ENCODE results near the gene C11orf65. TPM values are rescaled to one million over a fixed set of nuclear protein-coding genes. Genes with fewer than 3 reads are reported as not detected.

Gene C11orf65
- total RNA-seq, result 1 to 10 TPM in 1 of 4 donors, not detected in 3; 1.5 TPM

DNA sequence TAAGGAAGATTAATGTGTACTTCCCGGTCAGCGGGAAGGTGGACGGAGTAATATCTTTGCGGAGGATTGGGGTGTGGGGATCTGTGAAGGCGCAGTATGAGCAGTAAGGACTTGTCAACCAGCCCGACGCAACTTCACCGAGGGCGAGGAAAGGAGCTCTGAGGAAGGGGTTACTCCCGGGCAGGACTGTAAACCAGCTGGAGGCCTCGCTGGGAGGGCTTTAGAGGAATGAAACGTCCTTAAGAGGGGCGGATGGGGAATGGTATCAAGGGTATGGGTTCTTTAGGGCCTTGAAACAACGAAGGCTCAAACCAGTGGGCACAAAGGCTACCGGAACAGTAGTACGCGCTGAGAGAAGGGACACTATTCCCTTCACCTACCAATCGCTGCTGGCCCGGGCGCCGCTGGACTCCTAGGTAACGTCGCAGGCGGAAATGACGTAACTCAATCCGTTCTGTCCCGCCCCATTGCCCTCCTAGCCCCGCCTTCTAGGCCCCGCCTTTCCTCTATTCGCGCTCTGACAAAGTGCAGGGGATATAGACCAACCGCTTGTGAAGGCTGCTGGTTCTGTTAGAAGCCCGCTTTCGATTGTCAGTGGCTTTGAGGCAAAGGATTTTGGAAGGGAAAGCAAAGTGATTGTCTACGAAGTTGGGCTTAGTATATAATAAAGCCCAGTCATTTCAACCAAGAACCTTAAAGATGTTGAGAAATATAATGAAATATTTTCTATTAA, at the start of gene C11orf65:
TSS of gene C11orf65 (minus strand) at position 439 of the 733 bp plus-strand sequence. CDS start 5,970 bp downstream, outside the sequence.
- TF ChIP-seq, protein P1, sequence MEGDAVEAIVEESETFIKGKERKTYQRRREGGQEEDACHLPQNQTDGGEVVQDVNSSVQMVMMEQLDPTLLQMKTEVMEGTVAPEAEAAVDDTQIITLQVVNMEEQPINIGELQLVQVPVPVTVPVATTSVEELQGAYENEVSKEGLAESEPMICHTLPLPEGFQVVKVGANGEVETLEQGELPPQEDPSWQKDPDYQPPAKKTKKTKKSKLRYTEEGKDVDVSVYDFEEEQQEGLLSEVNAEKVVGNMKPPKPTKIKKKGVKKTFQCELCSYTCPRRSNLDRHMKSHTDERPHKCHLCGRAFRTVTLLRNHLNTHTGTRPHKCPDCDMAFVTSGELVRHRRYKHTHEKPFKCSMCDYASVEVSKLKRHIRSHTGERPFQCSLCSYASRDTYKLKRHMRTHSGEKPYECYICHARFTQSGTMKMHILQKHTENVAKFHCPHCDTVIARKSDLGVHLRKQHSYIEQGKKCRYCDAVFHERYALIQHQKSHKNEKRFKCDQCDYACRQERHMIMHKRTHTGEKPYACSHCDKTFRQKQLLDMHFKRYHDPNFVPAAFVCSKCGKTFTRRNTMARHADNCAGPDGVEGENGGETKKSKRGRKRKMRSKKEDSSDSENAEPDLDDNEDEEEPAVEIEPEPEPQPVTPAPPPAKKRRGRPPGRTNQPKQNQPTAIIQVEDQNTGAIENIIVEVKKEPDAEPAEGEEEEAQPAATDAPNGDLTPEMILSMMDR (IDR thresholded peaks at IDR 0.05; ENCODE audit: low read depth), result no peak

GRCh38 chr11:108516125-108516524, 48.8 kb upstream of the C11orf65 start:
- TF ChIP-seq, protein P1 (IDR thresholded peaks at IDR 0.05; ENCODE audit: low read depth), result no peak

DNA sequence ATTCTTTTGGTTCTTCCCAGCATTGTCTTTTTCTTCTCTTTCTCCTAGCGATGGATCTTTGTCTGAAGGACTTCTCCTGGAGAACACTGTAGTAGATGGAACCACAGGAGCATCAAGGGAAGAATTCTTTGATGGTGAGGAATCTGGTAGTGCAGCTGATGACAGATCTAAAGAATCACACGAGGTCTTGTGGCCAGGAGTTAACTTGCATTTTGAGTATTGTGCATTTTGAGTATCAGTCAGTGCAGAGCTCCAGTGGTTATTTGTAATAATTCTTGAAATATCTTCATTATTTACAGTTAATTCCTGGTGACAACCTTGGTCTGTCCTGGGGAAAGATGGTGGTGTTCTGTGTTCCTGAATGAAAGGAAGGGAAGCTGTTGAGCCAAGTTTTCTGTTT, 45.4 kb upstream of the C11orf65 start:
- TF ChIP-seq, protein P1 (IDR thresholded peaks at IDR 0.05; ENCODE audit: low read depth), result no peak

DNA sequence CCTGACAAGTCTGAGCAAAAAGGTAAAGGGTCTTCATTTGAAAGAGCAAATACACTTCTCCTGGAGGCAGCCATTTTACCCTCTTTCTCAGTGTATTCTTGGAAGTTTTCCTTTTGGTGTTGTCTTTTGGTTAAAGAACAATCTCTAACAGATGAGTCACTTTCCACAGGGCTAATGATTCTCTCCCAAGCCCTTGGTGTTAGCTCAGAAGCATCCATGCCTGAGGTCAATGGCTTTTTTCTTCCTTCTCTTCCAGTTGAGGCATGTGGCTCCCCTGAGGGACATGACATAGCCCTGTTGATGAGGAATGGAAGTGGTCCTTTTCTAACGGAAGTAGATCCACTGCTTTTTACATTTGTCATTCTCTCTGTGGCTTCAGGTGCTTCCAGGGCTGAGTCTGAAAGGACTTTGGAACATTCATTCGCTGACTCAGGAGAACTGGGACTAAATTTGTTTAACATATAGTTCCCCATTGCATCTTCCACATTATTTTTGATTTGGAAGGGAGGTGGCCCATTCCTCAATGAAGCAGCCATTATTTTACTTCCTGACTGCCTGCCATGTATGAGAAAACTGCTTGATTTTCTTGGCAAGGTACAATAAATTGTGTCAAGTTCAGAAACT, 44.6 kb upstream of the C11orf65 start:
- TF ChIP-seq, protein P1 (IDR thresholded peaks at IDR 0.05; ENCODE audit: low read depth), result no peak

DNA sequence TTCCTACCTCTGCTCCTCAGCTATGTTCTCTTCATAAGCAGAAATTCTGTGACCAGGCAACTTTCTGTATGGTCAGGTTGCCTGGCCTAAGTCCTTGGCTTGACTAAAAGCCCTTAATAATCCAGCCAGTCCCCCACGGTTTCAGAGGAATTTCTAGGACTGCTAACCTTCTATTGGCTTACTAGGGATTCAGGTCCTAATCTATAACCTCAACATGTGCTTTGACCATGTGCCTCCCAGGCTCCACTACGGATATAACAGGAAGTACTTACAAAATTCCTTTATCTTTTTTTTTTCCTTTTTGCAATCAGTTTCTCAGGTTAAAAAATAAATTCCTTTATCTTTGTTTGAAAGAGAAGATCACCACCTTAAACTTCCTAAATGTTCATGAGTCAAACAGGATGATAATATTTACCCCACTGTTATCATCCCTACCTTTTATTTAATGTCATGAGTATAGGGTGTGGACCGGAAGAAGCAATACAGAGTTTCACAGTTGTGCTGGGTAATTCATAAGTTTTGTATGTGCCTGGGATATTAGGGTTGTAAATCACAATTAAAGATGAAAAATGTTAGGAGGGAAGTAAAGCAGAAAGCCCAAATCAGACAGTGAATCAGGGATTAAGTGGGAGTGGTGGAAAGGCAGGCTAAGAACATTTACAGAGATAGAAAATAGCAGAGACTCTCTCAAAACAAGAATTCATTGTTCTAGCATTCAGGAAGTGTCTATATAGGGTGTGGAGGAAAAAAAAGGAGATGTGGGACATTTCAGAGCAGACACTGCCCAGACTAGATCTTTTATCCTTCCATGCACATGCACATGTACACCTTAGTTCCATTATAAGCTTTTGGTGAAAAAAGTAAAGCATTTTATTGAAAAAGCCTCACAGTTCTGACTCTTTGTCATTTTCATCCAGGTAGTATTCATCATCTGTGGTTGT, 41.6 kb upstream of the C11orf65 start:
- TF ChIP-seq, protein P1 (IDR thresholded peaks at IDR 0.05; ENCODE audit: low read depth), result no peak

- TF ChIP-seq, protein P1 (IDR thresholded peaks at IDR 0.05; ENCODE audit: low read depth), result no peak
Measured at GRCh38 chr11:108501396-108501795, 34.1 kb upstream of the C11orf65 start.

Data from subcutaneous adipose tissue (tissue), 4 donors.